Fibroblast of skin of abdomen (primary cell): ENCODE data around the gene LGALSL.
A peak's percentile ranks its signal among the peaks of the same experiment; 100 is the strongest.

Experiments used
- DNase-seq: peaks from one replicate; pipeline ENCODE4 v3.0.0-alpha.2; 2013

Gene LGALSL

DNA sequence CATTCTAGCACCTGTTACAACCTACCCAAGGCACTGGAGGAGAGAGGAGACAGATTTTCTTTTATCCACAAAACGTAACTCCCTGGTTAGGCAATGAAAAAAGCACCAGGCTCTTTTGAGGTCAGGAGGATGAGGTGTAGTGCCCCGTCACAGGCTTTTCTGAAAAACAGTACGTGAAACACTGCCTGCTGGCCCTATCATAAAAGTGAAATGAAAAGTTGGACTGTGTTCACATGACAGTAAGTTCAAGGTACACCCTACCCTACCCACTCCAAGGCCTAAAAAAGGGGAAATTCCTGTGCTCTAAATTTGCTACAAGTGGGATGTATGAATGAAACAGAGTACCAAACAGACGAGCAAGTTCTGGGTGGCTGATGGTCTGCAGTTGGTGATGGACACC, 17.6 kb downstream of the LGALSL start:
- no peak for DNase-seq

DNA sequence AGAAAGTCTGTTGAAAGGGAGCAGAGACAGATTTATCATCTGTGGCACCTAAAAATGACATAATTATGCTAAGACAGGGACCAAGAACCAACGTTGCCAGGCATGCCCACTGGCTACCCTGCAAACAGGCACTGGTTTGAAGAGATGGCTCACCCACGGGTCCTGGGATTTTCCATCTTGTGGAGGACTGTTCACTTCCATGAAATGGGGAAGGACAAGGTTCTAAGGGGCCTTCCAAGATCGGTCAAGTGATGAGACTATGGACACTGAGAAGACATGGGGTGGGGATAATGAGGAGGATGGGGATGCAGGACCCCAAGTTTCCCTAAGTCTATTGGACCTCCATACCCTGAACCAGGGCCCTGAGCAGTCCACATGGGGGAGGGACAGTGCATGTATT, 18.9 kb downstream of the LGALSL start:
- DNase-seq = no peak

- DNase-seq = no peak
These were observed 20.2 kb downstream of the LGALSL start for GRCh38 chr2:64474121-64474571.

GRCh38 chr2:64474636-64475035, 20.7 kb downstream of the LGALSL start:
- DNase-seq = no peak

- no peak for DNase-seq
These were observed 23.1 kb downstream of the LGALSL start for GRCh38 chr2:64477037-64477436.

- no peak for DNase-seq
These were observed 24.0 kb downstream of the LGALSL start for GRCh38 chr2:64477979-64478378.

DNA sequence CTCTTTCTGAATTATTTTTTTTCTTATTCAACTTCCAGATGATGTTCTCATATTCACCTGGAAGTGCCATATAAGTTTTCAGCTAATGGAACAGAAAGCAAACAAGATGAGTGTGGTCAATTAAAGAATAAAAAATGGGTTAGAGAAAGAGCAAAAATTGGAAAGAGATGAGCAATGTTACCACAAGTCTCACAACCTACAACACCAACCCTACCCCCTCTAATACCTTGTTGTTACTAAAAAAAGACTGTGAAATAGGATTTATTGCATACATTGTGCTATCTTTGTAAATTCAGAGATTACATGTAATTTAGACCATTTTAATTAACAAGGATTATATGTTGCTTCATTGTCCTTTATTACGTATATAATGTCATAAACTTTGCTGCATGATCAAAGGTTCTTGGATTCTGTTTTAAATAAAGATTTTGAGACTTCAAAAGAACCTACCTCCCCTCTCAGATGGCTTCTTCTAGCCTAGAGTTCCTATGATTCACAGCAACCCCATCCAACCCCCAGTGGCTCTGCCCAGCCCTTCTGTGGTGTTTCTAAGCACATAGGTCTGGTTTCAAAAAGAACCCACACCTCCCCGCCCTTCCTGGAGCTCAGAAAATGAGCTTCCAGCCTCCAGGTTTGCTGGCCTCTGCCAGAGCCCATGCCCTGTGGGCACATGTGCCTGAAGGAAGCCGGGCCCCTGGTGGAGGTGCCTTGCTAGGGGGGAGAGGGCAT, 24.7 kb downstream of the LGALSL start:
- DNase-seq = no peak

- DNase-seq = no peak
These were observed 25.5 kb downstream of the LGALSL start for GRCh38 chr2:64479259-64480117.

- no peak for DNase-seq
These were observed 27.7 kb downstream of the LGALSL start for GRCh38 chr2:64481665-64482064.

GRCh38 chr2:64482243-64482642, 28.3 kb downstream of the LGALSL start:
- no peak for DNase-seq

- peak; percentile 27 for DNase-seq
These were observed 29.0 kb downstream of the LGALSL start for GRCh38 chr2:64482765-64483504.

DNA sequence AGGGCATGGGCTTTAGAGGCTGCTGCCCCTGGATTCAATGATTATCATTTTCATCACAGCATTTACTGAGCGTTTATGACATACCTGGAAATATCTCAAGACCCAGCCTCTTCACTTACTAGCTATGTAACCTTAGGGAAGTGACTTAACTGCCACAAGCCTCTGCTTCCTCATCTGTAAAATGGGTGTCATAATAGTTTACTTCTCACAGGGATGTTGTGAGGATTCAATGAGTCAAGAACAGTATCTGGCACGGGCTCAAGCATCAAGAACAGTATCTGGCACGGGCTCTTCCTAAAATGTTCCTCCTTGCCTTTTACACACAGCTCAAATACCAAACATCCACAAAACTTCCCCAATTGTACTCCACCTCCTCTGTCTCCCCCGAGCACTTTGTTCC, 31.4 kb downstream of the LGALSL start:
- no peak for DNase-seq

DNA sequence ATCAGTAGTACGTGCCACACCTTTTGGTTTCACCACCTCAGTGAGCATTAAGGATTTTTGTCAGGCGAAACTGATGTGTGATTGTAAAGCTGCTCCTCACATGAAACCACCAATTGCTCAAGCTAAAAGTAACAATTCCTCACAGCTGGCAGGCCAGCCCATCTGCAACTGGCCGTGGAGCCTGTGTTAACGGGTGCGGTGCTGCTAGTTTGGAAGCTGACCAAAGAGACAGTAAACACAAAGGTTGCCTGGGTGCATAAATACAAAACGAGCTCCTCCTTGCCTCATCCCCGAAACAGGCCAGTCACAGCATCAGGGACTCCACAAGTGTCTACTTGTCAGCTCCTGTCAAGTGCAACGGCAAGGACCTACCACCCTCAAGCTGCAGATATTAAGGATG, 32.0 kb downstream of the LGALSL start:
- DNase-seq = no peak

DNA sequence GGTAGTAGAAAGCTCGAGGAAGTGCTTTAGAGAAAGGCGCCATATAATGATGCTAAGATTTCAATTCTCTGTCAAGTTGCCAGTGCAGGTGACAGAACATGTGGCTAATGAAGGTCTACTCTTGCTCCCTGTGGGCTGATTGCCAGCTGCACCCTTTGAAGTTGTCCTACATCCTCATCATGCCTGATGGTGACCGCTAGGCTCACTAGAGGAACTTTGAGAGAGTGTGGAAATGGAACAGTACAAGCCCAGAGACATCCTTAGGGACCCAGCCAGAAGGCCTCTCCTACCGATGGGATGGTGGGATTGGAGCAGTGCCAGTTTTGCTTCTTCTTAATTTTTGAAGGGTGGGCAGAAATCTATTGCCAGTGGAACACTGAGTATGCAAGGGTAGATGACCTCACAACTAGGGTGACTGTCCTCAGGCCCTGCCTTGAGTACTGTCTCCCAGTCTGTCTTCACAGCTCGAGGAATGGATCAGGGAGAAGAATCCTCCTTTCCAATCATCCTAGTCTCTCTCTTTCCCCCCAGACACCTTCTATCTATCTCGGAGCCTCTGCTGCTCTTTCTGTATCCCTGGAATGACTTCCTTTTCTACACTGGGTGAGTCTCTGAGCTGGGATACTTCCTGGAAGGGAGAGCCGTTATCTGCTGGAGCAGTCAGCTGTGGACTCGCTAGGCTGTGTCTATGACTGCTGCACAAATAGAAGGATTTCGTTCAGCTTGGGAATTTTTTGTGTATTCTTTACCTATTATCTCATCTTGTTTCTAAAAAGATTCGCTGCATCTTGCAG, 33.5 kb downstream of the LGALSL start:
- DNase-seq = no peak

GRCh38 chr2:64488050-64488974, 34.4 kb downstream of the LGALSL start:
- peak; percentile 38 for DNase-seq

GRCh38 chr2:64489081-64489751, 35.3 kb downstream of the LGALSL start:
- DNase-seq = no peak

GRCh38 chr2:64491426-64491825, 37.5 kb downstream of the LGALSL start:
- DNase-seq = peak; percentile 36

GRCh38 chr2:64492272-64492671, 38.3 kb downstream of the LGALSL start:
- no peak for DNase-seq

GRCh38 chr2:64492821-64493220, 38.9 kb downstream of the LGALSL start:
- DNase-seq = no peak

DNA sequence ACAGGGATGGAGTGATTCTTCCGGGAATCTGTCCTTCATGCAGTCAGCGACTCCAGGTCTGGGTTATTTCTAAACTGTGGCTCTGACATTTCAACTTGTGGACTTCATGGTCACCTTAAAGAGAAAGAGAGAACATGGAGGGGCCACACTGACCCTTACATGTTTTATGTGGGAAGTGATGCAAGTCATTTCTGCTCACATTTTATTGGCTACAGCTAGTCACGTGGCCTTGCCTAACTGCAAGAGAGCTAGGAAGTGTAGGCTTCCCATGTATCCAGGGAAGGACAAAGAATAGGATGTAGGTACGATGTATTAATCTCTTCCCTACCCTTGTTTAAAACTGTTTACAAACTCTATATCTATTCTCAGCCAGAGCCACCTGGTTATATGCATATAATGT, 39.8 kb downstream of the LGALSL start:
- no peak for DNase-seq

GRCh38 chr2:64498438-64498837, 44.5 kb downstream of the LGALSL start:
- DNase-seq = no peak
